ENCODE measurements around the gene PKP3.
"Not testable (repeated sequence)": the region's sequence is repeated elsewhere in the genome, so short reads cannot be mapped to it uniquely, and the experiment has no call there.

Gene PKP3

DNA sequence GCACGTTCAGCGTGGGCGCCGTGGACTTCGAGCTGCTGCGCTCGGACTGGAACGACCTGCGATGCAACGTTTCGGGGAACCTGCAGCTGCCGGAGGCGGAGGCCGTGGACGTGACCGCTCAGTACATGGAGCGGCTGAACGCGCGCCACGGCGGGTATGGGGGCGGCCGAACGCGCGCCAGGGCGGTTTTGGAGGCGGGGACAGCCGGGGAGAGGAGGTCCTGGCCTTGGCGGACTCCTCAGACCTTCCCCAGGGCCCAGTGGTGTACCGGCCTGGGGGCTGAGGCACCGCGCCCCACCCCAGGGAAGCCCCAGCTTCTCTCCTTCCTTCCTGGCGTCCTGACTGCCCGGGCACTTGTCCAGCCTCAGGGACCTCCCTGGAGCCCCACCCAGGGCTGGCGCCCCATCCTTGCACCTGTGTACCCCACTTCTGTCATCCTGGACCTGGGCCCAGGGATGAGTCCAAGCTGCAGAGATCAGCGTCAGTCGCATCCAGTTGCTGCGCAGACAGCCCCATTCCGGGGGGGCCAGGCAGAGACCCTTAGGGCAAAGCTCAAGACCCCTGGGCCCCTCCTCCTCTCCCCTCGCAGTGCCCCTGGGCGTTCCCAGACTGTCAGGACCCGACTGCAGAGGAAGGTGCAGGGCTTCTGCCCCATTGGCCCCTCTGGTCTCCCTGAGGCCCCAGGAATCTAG lies 16.7 kb upstream of the PKP3 start:
- DNase-seq (ENCODE audit: low read depth): no peak

DNA sequence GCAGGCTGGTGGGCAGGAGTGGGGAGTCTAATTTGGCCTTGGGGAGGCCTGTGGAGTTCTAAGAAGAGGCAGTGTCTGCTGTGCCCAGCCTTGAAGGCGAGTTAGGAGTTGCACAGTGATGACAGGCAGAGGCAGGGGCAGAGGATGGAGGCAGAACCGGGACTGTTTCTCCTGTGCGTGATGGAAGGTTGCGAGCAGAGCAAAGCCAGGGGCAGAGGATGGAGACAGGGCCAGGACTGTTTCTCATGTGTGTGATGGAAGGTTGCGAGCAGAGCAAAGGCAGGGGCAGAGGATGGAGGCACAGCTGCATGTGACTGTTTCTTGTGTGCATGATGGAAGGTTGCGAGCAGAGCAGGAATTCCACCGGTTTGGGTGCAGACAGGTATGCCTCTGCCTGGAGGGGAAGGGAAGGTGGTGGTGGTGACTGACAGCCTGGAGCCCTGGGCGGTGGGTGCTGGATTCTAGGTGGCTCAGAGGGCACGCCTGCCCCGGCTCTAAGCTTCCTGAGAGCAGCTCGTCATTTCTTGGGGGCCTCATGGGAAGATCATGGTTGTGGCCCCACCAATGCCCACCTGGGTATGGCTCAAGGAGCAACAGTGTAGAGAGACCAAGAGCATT lies 16.0 kb upstream of the PKP3 start:
- DNase-seq (ENCODE audit: low read depth): no peak

DNA sequence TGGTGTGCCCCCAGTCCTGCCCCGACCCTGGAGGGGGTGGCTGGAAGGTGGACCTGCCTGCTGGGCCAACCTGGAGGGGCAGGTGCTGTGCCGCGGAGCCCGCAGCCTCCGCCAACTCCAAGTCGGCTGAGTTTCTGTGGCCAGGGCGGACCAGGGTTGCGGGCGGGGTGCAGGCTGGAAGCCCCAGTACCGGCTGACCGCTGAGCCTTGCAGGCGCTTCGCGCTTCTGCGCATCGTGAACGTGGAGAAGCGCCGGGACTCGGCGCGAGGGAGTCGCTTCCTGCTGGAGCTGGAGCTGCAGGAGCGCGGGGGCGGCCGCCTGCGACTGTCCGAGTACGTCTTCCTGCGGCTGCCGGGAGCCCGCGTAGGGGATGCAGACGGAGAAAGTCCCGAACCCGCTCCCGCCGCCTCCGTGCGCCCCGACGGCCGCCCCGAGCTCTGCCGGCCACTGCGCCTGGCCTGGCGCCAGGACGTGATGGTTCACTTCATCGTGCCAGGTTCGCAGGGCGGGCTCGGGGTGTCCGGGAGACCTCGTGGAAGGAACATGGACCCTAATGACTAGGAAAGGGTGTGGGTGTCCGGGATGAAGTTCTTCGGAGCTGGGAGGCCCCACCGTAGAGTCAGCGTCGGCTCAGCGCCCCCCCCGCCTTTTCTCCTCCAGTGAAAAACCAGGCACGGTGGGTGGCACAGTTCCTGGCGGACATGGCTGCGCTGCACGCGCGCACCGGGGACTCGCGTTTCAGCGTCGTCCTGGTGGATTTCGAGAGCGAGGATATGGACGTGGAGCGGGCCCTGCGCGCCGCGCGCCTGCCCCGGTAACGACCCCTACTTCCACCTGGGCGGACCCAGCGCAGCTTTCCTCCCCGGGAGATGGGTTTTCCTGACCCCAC lies 14.6 kb upstream of the PKP3 start:
- no peak for DNase-seq (ENCODE audit: low read depth)

DNA sequence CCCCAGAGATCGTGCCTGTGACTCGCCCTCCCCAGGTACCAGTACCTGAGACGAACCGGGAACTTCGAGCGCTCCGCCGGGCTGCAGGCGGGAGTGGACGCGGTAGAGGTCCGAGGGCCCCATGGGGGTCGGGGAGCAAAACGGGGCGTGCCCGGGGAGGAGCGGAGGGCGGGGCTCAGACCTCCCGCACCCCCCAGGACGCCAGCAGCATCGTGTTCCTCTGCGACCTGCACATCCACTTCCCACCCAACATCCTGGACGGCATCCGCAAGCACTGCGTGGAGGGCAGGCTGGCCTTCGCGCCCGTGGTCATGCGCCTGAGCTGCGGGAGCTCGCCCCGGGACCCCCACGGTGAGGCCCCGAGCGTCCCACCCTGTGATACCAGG lies 13.9 kb upstream of the PKP3 start:
- no peak for DNase-seq (ENCODE audit: low read depth)

DNA sequence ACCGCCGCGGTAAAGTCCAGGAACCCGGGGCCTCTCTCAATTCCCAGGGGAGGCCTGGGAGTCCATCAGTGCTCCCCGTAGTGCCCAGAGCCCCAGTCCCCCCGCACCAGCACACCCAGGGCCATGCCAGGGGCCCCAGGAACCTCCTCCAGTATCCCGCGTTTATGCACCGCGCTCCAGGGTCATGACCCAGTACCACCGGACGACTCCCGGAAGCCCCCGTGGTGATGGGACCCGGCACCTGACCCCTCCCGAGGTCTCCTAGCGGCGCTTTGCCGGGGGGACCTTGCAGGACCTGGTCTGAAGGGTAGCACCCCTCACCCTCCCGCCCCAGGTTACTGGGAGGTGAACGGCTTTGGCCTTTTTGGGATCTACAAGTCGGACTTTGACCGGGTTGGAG lies 13.5 kb upstream of the PKP3 start:
- DNase-seq (ENCODE audit: low read depth): no peak

DNA sequence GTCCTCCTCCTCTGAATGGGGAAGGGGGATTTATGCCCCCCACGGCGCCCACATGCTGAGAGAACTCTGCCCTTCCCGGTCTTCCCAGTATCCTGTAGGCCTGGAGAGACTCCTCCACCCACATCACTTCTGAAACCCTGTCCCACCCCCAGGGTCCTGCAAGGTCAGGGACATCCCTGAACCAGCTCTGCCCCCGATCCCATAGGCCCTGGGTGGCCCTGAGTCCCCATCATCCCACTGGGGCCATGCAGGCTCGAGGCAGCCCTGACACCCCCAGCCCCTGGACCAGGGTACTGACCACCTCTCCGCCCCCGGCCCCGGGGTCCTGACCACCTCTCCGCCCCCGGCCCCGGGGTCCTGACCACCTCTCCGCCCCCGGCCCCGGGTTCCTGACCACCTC lies 13.0 kb upstream of the PKP3 start:
- no peak for DNase-seq (ENCODE audit: low read depth)

DNA sequence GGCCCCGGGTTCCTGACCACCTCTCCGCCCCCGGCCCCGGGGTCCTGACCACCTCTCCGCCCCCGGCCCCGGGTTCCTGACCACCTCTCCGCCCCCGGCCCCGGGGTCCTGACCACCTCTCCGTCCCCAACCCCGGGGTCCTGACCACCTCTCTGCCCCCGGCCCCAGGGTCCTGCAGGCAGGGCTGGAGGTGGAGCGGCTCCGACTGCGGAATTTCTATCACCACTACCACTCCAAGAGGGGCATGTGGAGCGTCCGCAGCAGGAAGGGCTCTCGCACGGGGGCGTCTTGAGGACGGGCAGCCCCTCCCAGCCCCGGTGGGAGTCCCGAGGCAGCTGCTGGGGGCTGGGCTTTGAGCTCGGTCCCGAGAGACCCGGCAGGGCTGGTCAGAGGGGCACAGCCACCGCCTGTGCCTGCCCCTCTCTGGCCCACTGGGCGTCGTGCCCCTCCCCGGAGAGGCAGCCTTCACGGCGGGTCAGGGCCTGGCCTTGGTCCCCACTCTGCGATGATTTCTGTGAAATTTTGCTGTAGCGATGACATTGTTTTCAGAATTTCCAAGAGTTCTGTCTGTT lies 12.4 kb upstream of the PKP3 start:
- no peak for DNase-seq (ENCODE audit: low read depth)

DNA sequence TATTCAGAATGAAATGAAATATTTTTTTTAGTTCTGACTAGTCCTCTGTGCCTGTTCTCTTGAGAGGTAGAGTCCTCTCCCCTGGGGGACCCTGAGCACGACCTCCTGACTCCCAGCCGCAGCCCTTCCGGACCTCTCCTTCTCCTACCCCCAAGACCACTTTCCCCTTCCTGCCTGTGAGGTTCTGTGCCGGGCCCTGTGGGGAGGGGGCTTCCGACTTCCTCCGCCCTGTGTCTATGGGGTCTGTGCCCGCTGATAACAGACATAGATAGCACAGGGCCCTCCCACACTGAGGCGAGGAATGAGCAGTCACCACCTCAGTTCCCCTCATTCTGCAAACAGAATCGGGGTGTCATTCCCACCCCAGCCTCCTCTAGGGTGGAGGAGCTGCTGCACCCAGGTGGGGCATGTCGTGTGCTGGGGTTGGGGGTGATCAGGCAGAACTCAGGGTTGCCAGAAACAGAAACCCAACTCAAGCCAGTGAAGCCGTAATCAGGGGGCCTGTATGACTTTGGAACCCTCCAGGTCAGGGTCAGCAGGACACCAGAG lies 11.9 kb upstream of the PKP3 start:
- DNase-seq (ENCODE audit: low read depth): no peak

DNA sequence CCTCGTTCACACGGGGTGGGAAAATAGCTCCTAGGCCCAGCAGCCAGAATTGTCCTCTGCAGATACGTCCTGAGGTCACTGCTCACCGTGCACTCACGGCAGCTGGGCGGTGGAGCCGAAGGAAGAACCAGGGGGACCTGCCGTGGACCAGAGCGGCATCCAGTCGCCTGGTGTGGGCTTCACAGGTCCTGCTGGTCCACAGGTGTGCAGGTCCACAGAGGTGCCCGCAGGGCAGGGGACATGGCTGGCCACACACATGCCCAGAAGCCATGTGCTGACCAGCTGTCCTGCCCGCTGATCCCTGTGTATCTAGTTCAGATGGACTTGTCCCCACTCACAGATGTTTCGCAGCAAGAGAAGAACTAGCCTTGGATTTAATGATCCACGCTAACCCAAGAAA lies 10.6 kb upstream of the PKP3 start:
- no peak for DNase-seq (ENCODE audit: low read depth)

DNA sequence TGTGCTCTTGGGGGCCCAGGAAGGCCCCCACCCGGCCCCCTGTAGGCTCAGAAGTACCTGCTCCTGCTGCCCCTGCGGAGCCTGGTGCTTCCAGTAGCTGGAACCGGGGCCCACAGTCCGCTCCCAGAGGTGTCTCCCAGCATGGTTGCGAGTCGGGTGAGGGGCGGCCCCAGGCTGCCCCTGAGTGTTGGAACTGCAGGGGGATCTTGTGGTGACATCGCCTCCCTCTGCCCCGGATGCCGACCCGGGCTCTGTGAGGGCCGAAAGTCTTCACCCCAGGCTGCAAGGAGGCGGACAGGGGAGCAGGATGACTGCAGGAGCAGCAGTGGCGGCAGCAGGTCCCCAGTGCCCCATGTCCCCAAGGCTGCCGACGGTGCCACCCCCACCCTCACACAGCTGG lies 9.5 kb upstream of the PKP3 start:
- no peak for DNase-seq (ENCODE audit: low read depth)

DNA sequence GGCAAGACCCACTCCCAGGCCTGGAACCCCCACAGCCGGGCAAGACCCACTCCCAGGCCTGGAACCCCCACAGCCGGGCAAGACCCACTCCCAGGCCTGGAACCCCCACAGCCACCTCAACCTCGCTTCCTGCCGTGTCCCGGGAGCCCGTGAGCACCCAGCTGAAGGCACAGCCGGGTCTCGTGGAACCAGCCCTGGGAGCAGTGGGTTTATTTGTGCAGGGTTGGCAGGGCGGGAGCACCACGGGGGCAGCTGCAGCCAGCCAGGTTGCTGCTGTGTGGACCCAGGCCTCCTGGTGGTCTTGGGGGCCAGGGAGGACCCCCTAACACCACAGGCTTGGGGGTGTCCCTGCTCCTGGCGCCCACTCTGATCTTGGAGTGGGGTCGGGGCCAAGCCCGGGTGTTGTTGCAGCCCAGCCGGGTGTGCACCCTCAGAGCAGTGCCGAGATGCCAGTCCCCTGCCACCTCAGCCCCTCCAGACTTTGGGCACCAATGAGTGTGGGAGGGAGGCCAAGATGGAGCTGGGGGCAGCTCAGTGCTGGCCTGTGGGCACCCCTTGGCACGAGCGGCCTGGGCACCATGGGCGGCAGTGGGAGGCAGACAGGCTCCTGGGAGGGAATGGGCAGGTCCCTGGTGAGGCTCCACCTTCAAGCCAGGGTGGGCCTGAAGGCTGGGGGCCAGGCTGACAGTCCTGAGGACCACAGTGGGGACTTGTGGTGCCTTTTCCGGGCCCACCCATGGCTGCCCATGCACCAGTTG lies 8.2 kb upstream of the PKP3 start:
- DNase-seq (ENCODE audit: low read depth): no peak

DNA sequence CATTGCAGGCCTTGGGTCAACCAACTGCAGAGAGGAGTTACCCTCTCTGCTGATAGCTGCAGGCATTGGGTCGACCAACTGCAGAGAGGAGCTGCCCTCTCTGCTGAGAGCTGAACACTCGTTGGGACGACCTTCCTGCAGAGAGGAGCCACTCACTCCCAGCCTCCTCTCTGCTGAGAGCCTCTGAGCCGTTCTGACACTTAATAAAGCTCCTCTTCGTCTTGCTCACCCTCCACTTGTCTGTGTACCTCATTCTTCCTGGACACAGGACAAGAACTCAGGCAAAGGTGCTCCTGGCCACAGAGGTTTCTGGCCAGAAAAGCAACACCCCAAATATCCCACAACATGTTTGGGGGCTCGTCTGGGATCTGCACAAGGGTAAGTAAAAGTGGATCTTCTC lies 7.5 kb upstream of the PKP3 start:
- no peak for DNase-seq (ENCODE audit: low read depth)

DNA sequence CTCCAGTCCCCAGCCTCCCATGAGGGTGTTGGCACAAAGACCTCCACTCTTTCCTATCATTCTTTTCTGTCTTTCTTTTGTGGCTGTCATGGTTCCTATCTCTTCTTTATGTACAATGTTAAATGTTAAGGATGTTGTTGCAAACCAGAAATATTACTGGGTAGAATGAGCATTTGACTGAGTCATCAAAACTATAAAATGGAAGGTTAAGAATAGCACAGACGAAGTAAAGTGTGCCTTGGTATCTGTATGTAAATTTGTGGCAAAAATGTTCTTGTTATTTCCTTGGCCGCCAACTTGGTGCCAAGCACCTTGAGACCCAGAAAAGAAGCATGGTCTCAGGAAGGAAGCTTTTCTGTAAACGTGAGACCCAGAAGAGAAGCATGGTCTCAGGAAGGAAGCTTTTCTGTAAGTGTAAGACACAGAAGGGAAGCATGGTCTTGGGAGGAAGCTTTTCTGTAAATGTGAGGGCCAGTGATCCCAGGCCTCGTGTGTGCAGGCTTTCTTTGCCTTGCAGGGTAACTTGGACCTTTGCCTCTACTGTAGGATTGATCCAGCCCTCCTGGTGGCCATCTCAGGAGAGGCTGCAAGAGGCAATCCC lies 6.7 kb upstream of the PKP3 start:
- DNase-seq (ENCODE audit: low read depth): no peak

DNA sequence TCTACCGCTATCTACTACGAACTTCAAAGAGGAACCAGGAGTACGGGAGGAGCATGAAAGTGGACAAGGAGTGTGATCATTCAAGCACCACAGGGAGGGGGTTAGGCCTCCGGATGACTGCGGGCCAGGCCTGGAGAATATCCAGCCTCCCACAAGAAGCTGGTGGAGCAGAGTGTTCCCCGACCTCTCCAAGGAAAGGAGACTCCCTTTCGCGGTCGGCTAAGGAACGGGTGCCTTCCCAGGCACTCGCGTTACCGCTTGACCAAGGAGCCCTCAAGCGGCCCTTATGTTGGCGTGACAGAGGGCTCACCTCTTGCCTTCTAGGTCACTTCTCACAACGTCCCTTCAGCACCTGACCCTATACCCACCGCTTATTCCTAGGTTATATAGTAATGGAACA lies 4.6 kb upstream of the PKP3 start:
- DNase-seq (ENCODE audit: low read depth): not testable (repeated sequence)

DNA sequence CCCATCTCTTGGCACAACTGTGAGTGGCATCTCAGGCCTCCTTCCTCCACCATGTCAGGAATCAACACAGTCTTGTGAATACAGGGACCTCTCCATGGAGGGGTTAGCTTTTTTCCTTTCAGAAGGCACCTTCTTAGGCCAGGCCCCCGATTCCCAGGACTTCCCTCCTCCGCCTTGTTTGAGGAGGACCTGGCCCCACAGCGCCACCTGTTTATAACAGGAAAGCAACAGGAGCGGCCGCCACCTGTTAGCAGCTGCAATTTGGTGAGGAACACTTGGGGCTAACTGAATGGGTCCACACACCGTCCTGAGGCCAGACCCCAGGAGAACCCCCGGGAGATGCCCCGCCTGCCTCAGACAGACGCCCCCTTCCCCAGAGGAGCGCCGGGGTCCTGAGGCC lies 3.8 kb upstream of the PKP3 start:
- DNase-seq (ENCODE audit: low read depth): no peak

DNA sequence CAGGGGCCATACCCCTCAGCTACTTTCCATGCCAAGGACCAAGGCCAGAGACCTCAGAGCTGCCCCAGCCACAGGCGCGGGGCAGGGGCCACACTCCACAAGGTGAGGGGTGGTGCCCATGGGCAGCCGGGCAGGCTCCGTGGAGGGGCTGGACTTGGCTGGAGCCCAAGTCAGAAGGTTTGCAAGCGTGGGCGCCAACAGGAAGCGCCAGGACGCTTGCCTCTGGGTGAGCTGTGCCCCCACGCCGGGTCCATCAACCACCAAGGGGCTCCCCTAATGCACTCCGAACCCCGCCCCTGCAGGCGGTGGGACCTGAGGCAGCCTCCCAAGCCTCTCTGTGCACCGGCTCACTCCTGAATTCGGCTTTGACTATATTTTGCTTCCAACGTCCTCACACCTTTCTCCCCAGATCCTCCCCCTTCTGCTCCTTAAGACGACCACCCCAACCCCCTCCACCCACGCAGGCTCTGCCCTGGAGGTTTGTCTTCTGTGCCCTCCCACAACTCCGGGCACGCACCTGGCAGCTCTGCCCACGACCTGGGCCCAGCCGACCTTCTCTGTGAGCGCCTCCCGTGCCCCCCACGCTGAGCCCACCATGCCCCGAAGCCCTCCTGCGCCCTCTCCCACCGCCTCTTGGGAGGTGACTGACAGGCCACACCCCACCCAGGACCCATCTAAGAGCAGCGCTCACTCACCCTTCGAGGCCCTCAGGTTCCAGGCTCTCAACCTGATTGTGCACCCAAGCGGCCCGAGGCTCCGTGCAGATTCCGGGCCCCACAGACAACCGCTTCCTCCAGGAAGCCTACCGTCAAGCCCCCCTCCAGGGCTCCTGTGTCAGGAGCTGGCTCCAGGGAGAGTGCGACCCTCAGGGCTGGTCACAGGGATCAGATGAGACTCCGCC lies 2.6 kb upstream of the PKP3 start:
- no peak for DNase-seq (ENCODE audit: low read depth)

DNA sequence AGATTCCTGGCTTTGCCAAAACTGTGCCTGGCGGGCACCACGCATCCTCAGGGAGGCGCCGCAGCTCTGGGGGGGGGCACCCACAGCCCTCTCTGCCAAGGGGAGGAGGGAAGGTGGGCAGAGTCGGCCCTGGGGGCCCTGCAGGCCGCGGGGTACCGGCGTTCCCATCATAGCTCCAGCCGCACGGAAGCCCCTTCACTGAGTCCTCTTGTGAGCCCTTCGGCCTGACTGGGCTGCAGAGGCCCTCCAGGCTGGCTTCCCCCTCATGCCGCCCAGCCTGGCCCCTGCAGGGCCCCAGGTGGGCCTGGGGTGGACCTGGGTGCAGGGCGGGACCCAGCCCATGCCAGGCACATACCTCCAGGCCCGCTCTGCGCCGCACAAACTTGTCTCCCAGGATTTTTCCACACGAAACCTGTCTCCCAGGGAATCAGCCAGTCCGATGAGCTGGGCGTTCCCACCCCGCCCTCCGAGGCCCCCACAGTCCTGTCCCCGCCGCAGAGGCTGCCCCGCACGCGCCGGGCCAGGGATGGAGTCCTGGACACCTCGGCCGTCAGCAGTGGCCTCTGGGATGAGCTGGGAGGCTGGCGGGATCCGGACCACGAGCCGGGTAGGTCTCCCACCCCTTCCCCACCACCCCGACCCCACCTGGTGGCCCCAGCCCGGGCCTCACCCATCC lies 1.8 kb upstream of the PKP3 start:
- no peak for DNase-seq (ENCODE audit: low read depth)

DNA sequence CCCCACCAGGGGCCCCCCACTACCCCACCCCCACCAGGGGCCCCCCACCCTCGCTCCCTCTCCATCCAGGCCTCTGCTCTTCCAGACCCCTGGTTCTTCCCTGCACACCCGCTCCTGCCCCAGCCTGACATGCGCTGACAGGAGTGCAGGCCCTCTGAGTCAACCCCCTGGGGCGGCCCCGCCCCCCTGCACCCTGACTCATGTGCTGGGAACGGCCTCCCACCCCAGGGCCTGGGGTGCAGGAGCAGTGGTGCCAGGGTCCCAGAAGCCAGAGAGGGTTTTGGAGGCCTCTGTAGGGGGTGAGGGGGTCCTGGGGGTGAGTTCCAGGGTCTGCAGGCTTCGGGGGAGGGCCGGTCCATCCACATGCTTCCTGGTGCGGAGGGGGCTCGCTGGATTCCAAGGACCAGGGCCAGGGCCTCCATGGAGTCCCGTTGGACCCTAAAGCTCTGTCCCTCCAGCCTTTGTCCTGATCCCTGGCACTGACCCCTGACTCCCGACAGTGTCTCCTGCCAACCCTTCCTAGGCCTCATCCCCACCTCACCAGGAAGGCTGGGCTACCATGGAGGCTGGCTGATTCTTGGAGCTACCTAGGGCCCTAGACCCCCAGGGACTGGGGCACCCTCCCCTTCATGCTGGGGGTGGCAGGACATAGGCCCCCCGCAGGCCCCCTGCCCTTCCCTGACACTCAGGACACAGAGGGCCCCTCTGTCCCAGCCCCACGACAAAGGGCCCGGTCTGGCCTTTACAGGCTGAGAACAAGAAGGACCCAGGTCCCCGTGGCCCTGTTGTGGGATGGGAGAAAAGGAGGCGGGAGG lies 583 bp upstream of the PKP3 start:
- DNase-seq (ENCODE audit: low read depth): peak; percentile 62

All from HS-5 (cell line).